Lung microvascular endothelial cell (primary cell): ENCODE measurements around the gene AP3D1. TPM values are rescaled to one million over a fixed set of nuclear protein-coding genes. Genes with fewer than 3 reads are reported as not detected.
"Not testable (repeated sequence)": the region's sequence is repeated elsewhere in the genome, so short reads cannot be mapped to it uniquely, and the experiment has no call there.

Experiments used
- DNase-seq, 2 donors: peaks; one replicate each; pipeline versions ENCODE4 v3.0.0 to v3.0.0-alpha.2; 2010; ENCODE audit warnings: low read depth in 2 of 2
- total RNA-seq: library from RNA; depleted of rRNA; stranded (reverse); fragments of >200 nt; gene quantifications from 2 replicates; pipeline ENCODE4 v1.2.1, GENCODE V29; 2014

Gene AP3D1
- 57.5 and 63.3 TPM in 2 replicates for total RNA-seq

- peak; percentile 100 for DNase-seq
Observed at GRCh38 chr19:2151339-2152229, at the start of gene AP3D1. TSS of gene AP3D1 (minus strand) at chr19:2151566. CDS start at chr19:2151334, 232 bp downstream.

- not testable (repeated sequence) for DNase-seq
Observed at GRCh38 chr19:2200624-2201294, 49.4 kb upstream of the AP3D1 start.

- no peak for DNase-seq
Observed at GRCh38 chr19:2199861-2200623, 48.7 kb upstream of the AP3D1 start.

GRCh38 chr19:2199215-2199614 is 47.8 kb upstream of the AP3D1 start:
- peak in 1 of 2 donors; percentile 17 for DNase-seq

GRCh38 chr19:2198317-2198716 is 47.0 kb upstream of the AP3D1 start:
- DNase-seq, result no peak

- DNase-seq, result no peak
Observed at GRCh38 chr19:2197270-2197669, 45.9 kb upstream of the AP3D1 start.

- no peak for DNase-seq
Observed at GRCh38 chr19:2195914-2196313, 44.5 kb upstream of the AP3D1 start.

GRCh38 chr19:2195361-2195760 is 44.0 kb upstream of the AP3D1 start:
- DNase-seq, result no peak

- DNase-seq, result no peak
Observed at GRCh38 chr19:2194513-2195078, 43.2 kb upstream of the AP3D1 start.

GRCh38 chr19:2193807-2194206 is 42.4 kb upstream of the AP3D1 start:
- no peak for DNase-seq

GRCh38 chr19:2192862-2193261 is 41.5 kb upstream of the AP3D1 start:
- DNase-seq, result no peak

- DNase-seq, result no peak
Observed at GRCh38 chr19:2191456-2192310, 40.3 kb upstream of the AP3D1 start.

- no peak for DNase-seq
Observed at GRCh38 chr19:2190848-2191455, 39.6 kb upstream of the AP3D1 start.

GRCh38 chr19:2189880-2190279 is 38.5 kb upstream of the AP3D1 start:
- DNase-seq, result no peak

- peak in 1 of 2 donors; percentile 14 for DNase-seq
Observed at GRCh38 chr19:2188708-2189385, 37.5 kb upstream of the AP3D1 start.

GRCh38 chr19:2187159-2187558 is 35.8 kb upstream of the AP3D1 start:
- DNase-seq, result no peak

GRCh38 chr19:2186071-2186846 is 34.9 kb upstream of the AP3D1 start:
- peak; percentile 63 to 95 for DNase-seq

GRCh38 chr19:2185734-2186070 is 34.3 kb upstream of the AP3D1 start:
- no peak for DNase-seq

GRCh38 chr19:2184422-2184975 is 33.1 kb upstream of the AP3D1 start:
- no peak for DNase-seq
